Measurements from ENCODE around the gene AHCYL2. TPM values are rescaled to one million over a fixed set of nuclear protein-coding genes. Genes with fewer than 3 reads are reported as not detected.
A peak's percentile ranks its signal among the peaks of the same experiment; 100 is the strongest.

The AHCYL2 gene
- total RNA-seq, 1 experiment from 2014 or later, result 20.2 TPM

DNA sequence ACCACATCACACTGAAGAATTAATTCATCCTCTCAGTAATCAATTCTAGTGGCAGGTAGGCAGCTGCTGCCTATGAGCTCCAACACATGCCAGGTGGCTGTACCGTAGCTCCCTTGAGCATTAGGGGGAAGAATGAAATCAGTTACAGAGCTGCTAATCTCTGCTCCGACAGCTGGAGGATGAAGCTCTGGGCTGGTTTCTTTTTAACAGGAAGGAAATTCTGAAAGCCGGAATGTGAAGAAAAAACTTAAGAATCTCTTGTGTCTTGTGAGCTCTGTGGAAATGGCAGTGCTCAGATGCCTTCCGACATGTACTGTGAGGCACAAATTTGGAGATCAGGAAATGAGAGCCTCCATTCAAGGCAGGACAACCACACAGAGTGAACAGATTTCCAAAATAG lies 2.8 kb upstream of the AHCYL2 start:
- H3K4me1 ChIP-seq (ENCODE audit: control insufficient read depth, insufficient read depth, low read length), result peaks cover 6% of the 10 kb centered on the region
- H3K27me3 ChIP-seq (ENCODE audit: control insufficient read depth, insufficient read depth, low read length), result no peaks in the 10 kb centered on the region
- POLR2A ChIA-PET, result interaction anchor here (0.5 to 0.7 kb wide), 2 partner anchors 19 to 37 kb away, joined by 3 to 12 read pairs; no protein-coding TSS in a partner anchor
- intact Hi-C loops (cut with micrococcal nuclease; ENCODE audit: unreplicated experiment) (loop anchor here (10.0 kb wide), 1 partner anchor 393 kb away; the partner anchor contains the start of gene NRF1), in situ Hi-C loops (cut with HindIII; ENCODE audit: low pct_unique_long_range_greater_than_20kb, low sequenced_read_pairs) (no loop called here)
- H3K27ac ChIP-seq (ENCODE audit: low read length), result no peak overlapping the region
- ATAC-seq (no peak), DNase-seq (ENCODE audit: low read depth, low spot score) (no peak)
- no peak overlapping the region for H3K4me3 ChIP-seq (ENCODE audit: low read depth in 2 of 2, low read length in 2 of 2)
- H3K9me3 ChIP-seq (ENCODE audit: control insufficient read depth, insufficient read depth, low read depth, low read length), result no peaks in the 10 kb centered on the region
- no TSS peak for BruUV-seq (replicated peaks)
- H3K36me3 ChIP-seq (ENCODE audit: control insufficient read depth, insufficient read depth, low read length), result no peaks in the 10 kb centered on the region
- CTCF ChIA-PET, result no interaction called here
- TF ChIP-seq, protein P1, sequence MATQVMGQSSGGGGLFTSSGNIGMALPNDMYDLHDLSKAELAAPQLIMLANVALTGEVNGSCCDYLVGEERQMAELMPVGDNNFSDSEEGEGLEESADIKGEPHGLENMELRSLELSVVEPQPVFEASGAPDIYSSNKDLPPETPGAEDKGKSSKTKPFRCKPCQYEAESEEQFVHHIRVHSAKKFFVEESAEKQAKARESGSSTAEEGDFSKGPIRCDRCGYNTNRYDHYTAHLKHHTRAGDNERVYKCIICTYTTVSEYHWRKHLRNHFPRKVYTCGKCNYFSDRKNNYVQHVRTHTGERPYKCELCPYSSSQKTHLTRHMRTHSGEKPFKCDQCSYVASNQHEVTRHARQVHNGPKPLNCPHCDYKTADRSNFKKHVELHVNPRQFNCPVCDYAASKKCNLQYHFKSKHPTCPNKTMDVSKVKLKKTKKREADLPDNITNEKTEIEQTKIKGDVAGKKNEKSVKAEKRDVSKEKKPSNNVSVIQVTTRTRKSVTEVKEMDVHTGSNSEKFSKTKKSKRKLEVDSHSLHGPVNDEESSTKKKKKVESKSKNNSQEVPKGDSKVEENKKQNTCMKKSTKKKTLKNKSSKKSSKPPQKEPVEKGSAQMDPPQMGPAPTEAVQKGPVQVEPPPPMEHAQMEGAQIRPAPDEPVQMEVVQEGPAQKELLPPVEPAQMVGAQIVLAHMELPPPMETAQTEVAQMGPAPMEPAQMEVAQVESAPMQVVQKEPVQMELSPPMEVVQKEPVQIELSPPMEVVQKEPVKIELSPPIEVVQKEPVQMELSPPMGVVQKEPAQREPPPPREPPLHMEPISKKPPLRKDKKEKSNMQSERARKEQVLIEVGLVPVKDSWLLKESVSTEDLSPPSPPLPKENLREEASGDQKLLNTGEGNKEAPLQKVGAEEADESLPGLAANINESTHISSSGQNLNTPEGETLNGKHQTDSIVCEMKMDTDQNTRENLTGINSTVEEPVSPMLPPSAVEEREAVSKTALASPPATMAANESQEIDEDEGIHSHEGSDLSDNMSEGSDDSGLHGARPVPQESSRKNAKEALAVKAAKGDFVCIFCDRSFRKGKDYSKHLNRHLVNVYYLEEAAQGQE (IDR thresholded peaks at IDR 0.05; ENCODE audit: insufficient read depth in 1 of 2, low read depth in 2 of 2, low read length in 1 of 2), result no peak
- TF ChIP-seq SIN3A (IDR thresholded peaks at IDR 0.05; ENCODE audit: borderline replicate concordance, insufficient read depth, low read depth, low read length) (no peak), POLR2AphosphoS5 (IDR thresholded peaks at IDR 0.05; ENCODE audit: low read depth, low read length) (no peak), CTCF (IDR thresholded peaks at IDR 0.05) (no peak), TCF7L2 (IDR thresholded peaks at IDR 0.05; ENCODE audit: low read depth, low read length) (no peak)

DNA sequence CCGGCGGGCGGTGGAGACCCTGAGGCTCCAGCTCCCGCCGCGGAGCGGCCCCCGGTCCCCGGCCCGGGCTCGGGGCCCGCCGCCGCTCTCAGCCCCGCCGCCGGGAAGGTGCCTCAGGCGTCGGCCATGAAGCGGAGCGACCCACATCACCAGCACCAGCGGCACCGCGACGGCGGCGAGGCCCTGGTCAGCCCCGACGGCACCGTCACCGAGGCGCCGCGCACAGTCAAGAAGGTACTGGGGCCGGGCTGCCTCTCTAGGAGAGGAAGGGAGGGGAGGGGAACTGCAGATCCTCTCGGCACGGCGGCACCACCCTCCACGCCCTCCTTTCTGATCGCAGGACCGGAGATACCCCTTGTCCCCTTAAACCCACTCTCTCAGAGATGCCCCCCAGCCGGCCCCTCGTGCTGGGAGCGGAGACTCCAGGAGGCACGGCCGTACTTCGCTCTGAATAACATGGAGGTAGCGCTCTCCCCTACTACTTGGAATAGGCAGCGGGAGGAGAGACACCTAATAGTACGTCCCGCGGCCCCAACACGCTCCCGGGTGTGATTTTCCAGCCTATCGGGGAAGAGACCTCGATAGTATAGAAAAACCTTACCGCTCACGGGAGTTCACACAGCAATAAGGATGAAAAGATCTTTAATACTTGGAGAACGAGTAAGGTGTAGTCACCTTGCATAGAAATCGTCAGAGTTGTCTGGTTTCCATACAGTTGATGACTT lies 538 bp downstream of the AHCYL2 start:
- ChIA-PET CTCF (interaction anchor here (0.6 to 0.9 kb wide), 4 partner anchors 11 to 50 kb away, joined by 3 to 9 read pairs (median 6); no protein-coding TSS in a partner anchor), POLR2A (interaction anchor here (0.6 to 0.7 kb wide), 4 partner anchors 118 to 1498 kb away, joined by 3 to 9 read pairs (median 4); no protein-coding TSS in a partner anchor)
- BruUV-seq (replicated peaks), result no TSS peak
- intact Hi-C loops (cut with micrococcal nuclease; ENCODE audit: unreplicated experiment) (loop anchor here (10.0 kb wide), 1 partner anchor 389 kb away; the partner anchor contains the start of gene NRF1), in situ Hi-C loops (cut with HindIII; ENCODE audit: low pct_unique_long_range_greater_than_20kb, low sequenced_read_pairs) (no loop called here)
- Histone ChIP-seq H3K36me3 (ENCODE audit: control insufficient read depth, insufficient read depth, low read length) (no peaks in the 10 kb centered on the region), H3K4me1 (ENCODE audit: control insufficient read depth, insufficient read depth, low read length) (peaks cover 16% of the 10 kb centered on the region), H3K27ac (ENCODE audit: low read length) (peak overlapping the region; percentile 90), H3K27me3 (ENCODE audit: control insufficient read depth, insufficient read depth, low read length) (no peaks in the 10 kb centered on the region), H3K4me3 (ENCODE audit: low read depth in 2 of 2, low read length in 2 of 2) (peak overlapping the region; percentile 75 to 95), H3K9me3 (ENCODE audit: control insufficient read depth, insufficient read depth, low read depth, low read length) (no peaks in the 10 kb centered on the region)
- DNase-seq (ENCODE audit: low read depth, low spot score) (no peak), ATAC-seq (peak; percentile 78)
- TF ChIP-seq POLR2AphosphoS5 (IDR thresholded peaks at IDR 0.05; ENCODE audit: low read depth, low read length) (no peak), SIN3A (IDR thresholded peaks at IDR 0.05; ENCODE audit: borderline replicate concordance, insufficient read depth, low read depth, low read length) (peak; percentile 40; the same call in 1 of the 2 replicates), CTCF (IDR thresholded peaks at IDR 0.05) (no peak)
- TF ChIP-seq, protein P1 (IDR thresholded peaks at IDR 0.05; ENCODE audit: insufficient read depth in 1 of 2, low read depth in 2 of 2, low read length in 1 of 2), result no peak
